Naive thymus-derived CD4-positive, alpha-beta T cell (primary cell): Measurements from ENCODE around the gene XPC. TPM values are rescaled to one million over a fixed set of nuclear protein-coding genes. Genes with fewer than 3 reads are reported as not detected.

Experiments used
- ATAC-seq: fragments of 150-1000 bp; cut with Tn5 transposase; 2 replicates; pipeline ENCODE4 v1.10.0; 2021; ENCODE audit warnings: mild to moderate bottlenecking, moderate library complexity
- CTCF ChIA-PET: fragments of 350-600 bp; sonication (Branson Sonifier 250); formaldehyde crosslinking; loops from one replicate; lab custom pipeline; 2021; ENCODE audit warnings: antibody characterized with exemption; lab: Charles Lee
- POLR2A ChIA-PET: fragments of 350-600 bp; sonication (Branson Sonifier 250); formaldehyde crosslinking; loops from one replicate; lab custom pipeline; 2021; ENCODE audit warnings: antibody characterized with exemption, inconsistent platforms; lab: Charles Lee
- DNase-seq, 9 donors: peaks; one replicate each; pipeline versions ENCODE4 v3.0.0 to v3.0.0-alpha.2; 2020 to 2022; ENCODE audit warnings: mixed read lengths in 1 of 9
- H3K27ac ChIP-seq: one replicate; pipeline ENCODE4 v1.7.0; 2013; ENCODE audit warnings: mild to moderate bottlenecking, low read depth, low read length, moderate library complexity
- H3K27me3 ChIP-seq, 2 donors: one replicate each; pipeline ENCODE4 v1.7.0; 2013; ENCODE audit warnings: low read length in 2 of 2, mild to moderate bottlenecking in 2 of 2, moderate library complexity in 2 of 2; ENCODE audit not compliant: control insufficient read depth in 2 of 2, insufficient read depth in 2 of 2
- H3K36me3 ChIP-seq, 3 experiments: 1 replicate in 2 of 3; 2 replicates in 1 of 3; pipeline ENCODE4 v1.7.0; 2013; ENCODE audit warnings: low read length in 3 of 3, mild to moderate bottlenecking in 3 of 3, moderate library complexity in 1 of 3; ENCODE audit not compliant: insufficient read depth in 3 of 3, control insufficient read depth in 2 of 3
- H3K4me1 ChIP-seq, 2 donors: one replicate each; pipeline ENCODE4 v1.7.0; 2013; ENCODE audit warnings: low read length in 2 of 2, mild to moderate bottlenecking in 2 of 2, moderate library complexity in 1 of 2; ENCODE audit not compliant: control insufficient read depth in 2 of 2, insufficient read depth in 2 of 2
- H3K4me3 ChIP-seq: 2 replicates; pipeline ENCODE4 v1.7.0; 2013; ENCODE audit warnings: mild to moderate bottlenecking, low read length
- H3K9me3 ChIP-seq, 3 experiments: 1 replicate in 2 of 3; 2 replicates in 1 of 3; pipeline ENCODE4 v1.7.0; 2013; ENCODE audit warnings: low read length in 3 of 3; ENCODE audit not compliant: control insufficient read depth in 2 of 3
- H3K27ac Mint-ChIP-seq, 9 donors: one replicate each; pipeline ENCODE4 v1.8.0; 2020 to 2022; ENCODE audit warnings: mixed read lengths in 9 of 9, mild to moderate bottlenecking in 8 of 9, moderate library complexity in 5 of 9, inconsistent platforms in 2 of 9
- H3K27me3 Mint-ChIP-seq, 5 donors: one replicate each; pipeline ENCODE4 v1.8.0; 2021 to 2022; ENCODE audit warnings: mixed read lengths in 5 of 5, mild to moderate bottlenecking in 1 of 5
- H3K36me3 Mint-ChIP-seq, 5 donors: one replicate each; pipeline ENCODE4 v1.8.0; 2020 to 2022; ENCODE audit warnings: mixed read lengths in 5 of 5, mild to moderate bottlenecking in 3 of 5, inconsistent platforms in 1 of 5
- H3K4me1 Mint-ChIP-seq, 7 donors: one replicate each; pipeline ENCODE4 v1.8.0; 2020 to 2022; ENCODE audit warnings: mixed read lengths in 7 of 7, mild to moderate bottlenecking in 3 of 7, inconsistent platforms in 1 of 7
- H3K4me3 Mint-ChIP-seq, 10 donors: one replicate each; pipeline ENCODE4 v1.8.0; 2020 to 2022; ENCODE audit warnings: mild to moderate bottlenecking in 10 of 10, mixed read lengths in 10 of 10, moderate library complexity in 6 of 10, inconsistent platforms in 2 of 10
- H3K9me3 Mint-ChIP-seq, 11 donors: one replicate each; pipeline ENCODE4 v1.8.0; 2020 to 2022; ENCODE audit warnings: mixed read lengths in 11 of 11, mild to moderate bottlenecking in 4 of 11, inconsistent platforms in 1 of 11, moderate library complexity in 1 of 11
- intact Hi-C, 2 donors: fragments of 100-400 bp; cut with micrococcal nuclease; formaldehyde crosslinking; loops; one replicate each; pipeline ENCODE4 v1.15.1; 2023
- polyA plus RNA-seq, 2 donors: library from polyadenylated mRNA; unstranded; fragments of 300-500 nt; fragmentation: Illumina TruSeq; gene quantifications; one replicate each; pipeline ENCODE4 v1.2.3, GENCODE V29; 2021
- total RNA-seq, 6 experiments: library from RNA in 5 of 6; stranded (reverse) in 5 of 6; gene quantifications; 1 replicate in 5 of 6; 2 replicates in 1 of 6; pipeline ENCODE4 v1.2.3 and lab custom pipeline; 2021 to 2026

Gene XPC
- total and polyA plus RNA-seq, 7 experiments from 2014 or later, result 50.0 to 94.8 (median 57.7) TPM

DNA sequence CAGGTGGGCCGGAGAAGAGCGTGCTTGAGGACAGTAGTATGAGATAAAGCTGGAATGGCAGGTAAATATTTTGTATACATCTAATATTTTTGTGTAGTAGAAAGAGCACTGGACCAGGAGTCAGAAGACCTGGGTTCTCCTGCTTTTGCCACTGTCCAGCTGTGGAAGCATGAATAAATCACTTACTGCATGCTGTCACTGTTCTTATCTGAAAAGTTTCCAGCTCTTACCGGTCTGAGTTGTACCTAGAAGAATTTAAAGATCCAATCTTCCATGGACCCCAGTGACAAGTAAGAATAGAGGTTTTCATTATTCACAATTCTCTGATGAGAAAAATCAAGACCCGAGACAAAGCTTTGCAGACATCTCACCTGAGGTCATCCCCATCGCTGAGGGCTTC, 5.9 kb downstream of the XPC start:
- H3K4me3 Mint-ChIP-seq, result peak overlapping the region in 2 of 10 donors; percentile 12 to 60
- H3K4me1 ChIP-seq, result peaks cover 35 to 50% of the 10 kb centered on the region in 2 donors
- H3K36me3 Mint-ChIP-seq, result peaks cover 32 to 57% (median 45%) of the 10 kb centered on the region in 5 donors
- ATAC-seq (no peak), DNase-seq (no peak)
- H3K36me3 ChIP-seq, result peaks cover 35 to 56% (median 45%) of the 10 kb centered on the region in 3 experiments
- no peaks in the 10 kb centered on the region for H3K9me3 ChIP-seq
- peak overlapping the region in 1 of 9 donors; percentile 73 for H3K27ac Mint-ChIP-seq
- H3K4me1 Mint-ChIP-seq, result peaks cover 41 to 81% (median 76%) of the 10 kb centered on the region in 7 donors
- H3K27me3 ChIP-seq, result no peaks in the 10 kb centered on the region
- no peaks in the 10 kb centered on the region for H3K27me3 Mint-ChIP-seq
- peaks cover 0 to 3% (median 0%) of the 10 kb centered on the region in 11 donors for H3K9me3 Mint-ChIP-seq
- ChIA-PET CTCF (no interaction called here), POLR2A (interaction anchor here (0.7 to 1.6 kb wide), 3 partner anchors 15 to 26 kb away, joined by 3 to 4 read pairs (median 3); no protein-coding TSS in a partner anchor)
- no peak overlapping the region for H3K27ac ChIP-seq
- H3K4me3 ChIP-seq, result no peak overlapping the region
- intact Hi-C loops, result no loop called here

DNA sequence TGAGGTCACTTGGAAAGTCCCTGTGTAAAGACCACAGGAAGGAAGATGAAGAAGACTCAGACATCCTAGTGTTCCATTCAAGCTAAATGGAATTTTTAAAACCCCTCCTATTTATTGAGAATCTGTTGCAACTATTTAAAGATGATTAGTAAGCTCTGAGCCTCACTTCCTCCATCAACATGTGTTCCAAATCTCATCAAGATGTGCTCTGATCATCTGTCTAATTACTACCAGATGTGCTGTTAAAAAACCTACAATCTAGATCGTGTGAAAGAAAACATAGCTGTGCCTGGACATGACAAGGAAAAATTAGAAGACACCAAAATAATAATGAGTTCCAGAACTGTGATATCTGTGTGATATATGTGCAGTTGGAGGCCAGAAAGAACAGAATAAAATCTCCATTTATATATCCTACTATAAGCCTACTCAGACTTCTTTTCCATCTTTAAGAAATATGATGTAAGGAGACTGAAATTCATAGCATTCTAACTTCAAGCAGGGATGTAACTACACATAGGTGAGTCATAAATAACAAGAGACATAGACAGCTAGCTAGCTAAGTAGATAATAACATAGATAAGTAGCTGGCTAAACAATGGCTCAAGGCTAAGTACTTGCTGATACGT, 7.8 kb downstream of the XPC start:
- no peaks in the 10 kb centered on the region for H3K9me3 ChIP-seq
- ChIA-PET POLR2A (interaction anchor here (1.1 to 1.6 kb wide), 3 partner anchors 8 to 28 kb away, joined by 3 to 6 read pairs (median 5); partner anchors contain the start of genes LSM3 and XPC), CTCF (no interaction called here)
- peak overlapping the region in 1 of 9 donors; percentile 35 for H3K27ac Mint-ChIP-seq
- H3K27ac ChIP-seq, result no peak overlapping the region
- peaks cover 47 to 75% (median 62%) of the 10 kb centered on the region in 5 donors for H3K36me3 Mint-ChIP-seq
- peaks cover 21 to 32% of the 10 kb centered on the region in 2 donors for H3K4me1 ChIP-seq
- ATAC-seq, result no peak
- H3K36me3 ChIP-seq, result peaks cover 44 to 74% (median 60%) of the 10 kb centered on the region in 3 experiments
- no peaks in the 10 kb centered on the region for H3K27me3 Mint-ChIP-seq
- H3K27me3 ChIP-seq, result no peaks in the 10 kb centered on the region
- peaks cover 34 to 75% (median 66%) of the 10 kb centered on the region in 7 donors for H3K4me1 Mint-ChIP-seq
- no peak for DNase-seq
- intact Hi-C loops, result no loop called here
- no peak overlapping the region for H3K4me3 ChIP-seq
- no peaks in the 10 kb centered on the region for H3K9me3 Mint-ChIP-seq
- H3K4me3 Mint-ChIP-seq, result peak overlapping the region in 1 of 10 donors; percentile 18

DNA sequence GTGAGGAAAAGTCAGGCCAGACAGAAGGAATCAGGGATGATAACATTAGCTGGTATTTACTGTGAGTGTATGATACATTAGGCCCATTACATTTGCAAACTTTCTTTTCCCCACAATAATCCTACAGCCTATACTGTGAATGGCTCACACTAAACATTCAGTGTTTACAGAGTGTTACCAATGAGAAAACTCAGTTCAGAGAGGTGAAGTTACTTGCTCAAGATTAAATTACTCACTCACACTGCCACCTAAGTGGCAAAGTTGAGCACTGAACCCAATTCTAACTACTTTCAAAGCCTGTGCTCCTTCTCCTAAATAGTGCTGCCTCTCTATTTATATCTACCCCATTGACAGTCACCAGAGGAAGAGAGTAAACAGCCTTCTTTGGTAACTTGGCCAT, 8.5 kb downstream of the XPC start:
- Histone ChIP-seq H3K27ac (no peak overlapping the region), H3K4me3 (no peak overlapping the region), H3K27me3 (no peaks in the 10 kb centered on the region), H3K9me3 (no peaks in the 10 kb centered on the region), H3K36me3 (peaks cover 44 to 82% (median 66%) of the 10 kb centered on the region in 3 experiments), H3K4me1 (peaks cover 14 to 24% of the 10 kb centered on the region in 2 donors)
- intact Hi-C loops, result no loop called here
- ChIA-PET CTCF (no interaction called here), POLR2A (interaction anchor here (1.5 kb wide), 1 partner anchor 9 kb away, joined by 5 read pairs; the partner anchor contains the start of genes LSM3 and XPC)
- peaks cover 47 to 83% (median 70%) of the 10 kb centered on the region in 5 donors for H3K36me3 Mint-ChIP-seq
- no peak overlapping the region for H3K27ac Mint-ChIP-seq
- DNase-seq, result no peak
- no peak for ATAC-seq
- H3K27me3 Mint-ChIP-seq, result no peaks in the 10 kb centered on the region
- no peaks in the 10 kb centered on the region for H3K9me3 Mint-ChIP-seq
- no peak overlapping the region for H3K4me3 Mint-ChIP-seq
- peaks cover 26 to 67% (median 58%) of the 10 kb centered on the region in 7 donors for H3K4me1 Mint-ChIP-seq

DNA sequence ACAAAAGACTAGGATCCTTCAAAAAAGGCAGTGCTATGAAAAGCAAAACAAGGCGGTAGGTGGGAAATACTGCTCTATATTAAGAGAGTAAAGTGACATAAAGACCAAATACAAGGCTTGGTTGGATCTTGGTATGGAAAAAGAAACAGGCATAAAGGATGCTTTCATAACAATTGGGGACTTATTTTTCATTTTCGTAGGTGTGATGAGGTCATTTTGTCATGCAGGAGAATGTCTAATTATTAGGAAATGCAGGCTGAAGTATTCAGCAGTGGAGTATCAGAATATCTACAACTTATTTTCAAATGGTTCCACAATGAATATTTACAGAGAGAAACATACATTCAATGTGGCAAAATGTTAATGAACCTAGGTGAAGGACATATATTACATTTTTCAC, 9.0 kb downstream of the XPC start:
- peaks cover 24 to 63% (median 53%) of the 10 kb centered on the region in 7 donors for H3K4me1 Mint-ChIP-seq

DNA sequence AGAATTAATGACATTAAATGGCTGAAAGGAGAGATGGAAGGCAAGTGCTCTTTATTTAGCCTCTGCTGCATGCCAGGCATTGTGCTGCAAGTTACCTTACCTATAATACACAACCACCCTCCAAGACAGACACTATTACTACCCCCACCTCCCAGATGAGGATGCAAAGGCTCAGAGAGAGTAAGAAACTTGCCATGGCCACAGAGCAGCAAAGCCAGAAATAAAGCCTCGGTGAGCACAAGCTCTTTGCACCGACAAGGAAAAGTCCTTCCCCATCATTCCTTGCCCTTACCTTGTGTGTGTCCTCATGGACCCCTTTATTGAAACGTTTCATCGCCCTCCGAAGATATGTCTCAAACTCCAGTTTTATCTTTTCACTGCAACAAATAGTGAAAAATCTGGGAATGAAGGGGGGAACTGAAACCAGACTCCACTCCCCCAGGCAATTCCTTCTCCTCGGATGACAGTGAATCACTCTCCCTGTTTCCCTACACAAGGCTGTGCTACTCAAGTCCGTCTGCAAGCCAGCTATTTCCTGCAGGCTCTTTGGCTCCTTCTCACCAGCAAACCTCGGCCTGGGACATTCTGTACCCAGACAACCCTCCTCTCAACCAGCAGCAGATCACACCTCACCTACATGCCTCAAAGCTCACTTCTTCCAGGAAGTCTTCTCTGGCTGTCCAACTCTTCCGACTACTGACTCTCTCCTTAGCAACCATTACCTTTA, 11.4 kb downstream of the XPC start:
- peaks cover 51 to 99% (median 85%) of the 10 kb centered on the region in 5 donors for H3K36me3 Mint-ChIP-seq
- CTCF ChIA-PET, result interaction anchor here (1.0 kb wide), 1 partner anchor 22 kb away, joined by 4 read pairs; no protein-coding TSS in a partner anchor

More for the DNA sequence above, 9.0 kb downstream of the XPC start:
- no peaks in the 10 kb centered on the region for H3K9me3 Mint-ChIP-seq
- no peak overlapping the region for H3K27ac Mint-ChIP-seq
- Histone ChIP-seq H3K9me3 (no peaks in the 10 kb centered on the region), H3K36me3 (peaks cover 46 to 86% (median 66%) of the 10 kb centered on the region in 3 experiments), H3K4me3 (no peak overlapping the region), H3K4me1 (peaks cover 10 to 19% of the 10 kb centered on the region in 2 donors), H3K27ac (no peak overlapping the region), H3K27me3 (no peaks in the 10 kb centered on the region)
- ATAC-seq (no peak), DNase-seq (no peak)
- peak overlapping the region in 1 of 10 donors; percentile 24 for H3K4me3 Mint-ChIP-seq
- H3K36me3 Mint-ChIP-seq, result peaks cover 47 to 87% (median 74%) of the 10 kb centered on the region in 5 donors
- intact Hi-C loops, result no loop called here
- ChIA-PET CTCF (no interaction called here), POLR2A (interaction anchor here (1.5 to 3.3 kb wide), 2 partner anchors 9 kb away, joined by 5 to 12 read pairs; partner anchors contain the start of genes LSM3 and XPC)
- H3K27me3 Mint-ChIP-seq, result no peaks in the 10 kb centered on the region

DNA sequence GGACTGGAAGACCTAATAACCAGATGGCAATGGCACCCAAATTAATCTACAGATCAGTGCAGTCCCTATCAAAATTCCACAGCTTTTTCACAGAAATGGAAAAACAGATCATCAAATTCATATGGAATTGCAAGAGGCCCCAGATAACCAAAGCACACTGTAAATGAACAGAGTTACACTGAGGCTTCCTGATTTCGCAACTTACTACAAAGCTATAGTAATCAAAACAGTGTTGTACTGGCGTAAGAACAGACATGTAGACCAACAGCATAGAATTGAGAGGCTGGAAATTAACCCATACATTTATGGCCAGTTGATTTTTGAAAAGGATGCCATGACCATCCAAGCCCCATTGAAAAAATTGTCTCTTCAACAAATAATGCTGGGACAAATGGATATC, 16.2 kb downstream of the XPC start:
- Histone ChIP-seq H3K27me3 (no peaks in the 10 kb centered on the region), H3K36me3 (peaks cover 63 to 99% (median 65%) of the 10 kb centered on the region in 3 experiments), H3K4me1 (no peaks in the 10 kb centered on the region), H3K4me3 (no peak overlapping the region), H3K27ac (no peak overlapping the region), H3K9me3 (peaks cover 0 to 13% (median 0%) of the 10 kb centered on the region in 3 experiments)
- H3K27ac Mint-ChIP-seq, result no peak overlapping the region
- intact Hi-C loops, result no loop called here
- ChIA-PET CTCF (interaction anchor here (0.9 kb wide), 1 partner anchor 9 kb away, joined by 3 read pairs; no protein-coding TSS in a partner anchor), POLR2A (interaction anchor here (0.6 to 1.0 kb wide), 3 partner anchors 19 to 507 kb away, joined by 3 to 4 read pairs (median 3); no protein-coding TSS in a partner anchor)
- peaks cover 3 to 28% (median 8%) of the 10 kb centered on the region in 7 donors for H3K4me1 Mint-ChIP-seq
- H3K4me3 Mint-ChIP-seq, result no peak overlapping the region
- H3K27me3 Mint-ChIP-seq, result no peaks in the 10 kb centered on the region
- no peak for DNase-seq
- peaks cover 52 to 97% (median 85%) of the 10 kb centered on the region in 5 donors for H3K36me3 Mint-ChIP-seq
- no peak for ATAC-seq
- H3K9me3 Mint-ChIP-seq, result peaks cover 0 to 20% (median 12%) of the 10 kb centered on the region in 11 donors

More for the DNA sequence above, 11.4 kb downstream of the XPC start:
- Histone ChIP-seq H3K36me3 (peaks cover 61 to 100% (median 72%) of the 10 kb centered on the region in 3 experiments), H3K4me3 (no peak overlapping the region), H3K27ac (no peak overlapping the region), H3K4me1 (peaks cover 0 to 1% of the 10 kb centered on the region in 2 donors), H3K27me3 (no peaks in the 10 kb centered on the region), H3K9me3 (peaks cover 0 to 5% (median 0%) of the 10 kb centered on the region in 3 experiments)
- Mint-ChIP-seq H3K9me3 (peaks cover 0 to 7% (median 4%) of the 10 kb centered on the region in 11 donors), H3K4me1 (peaks cover 16 to 52% (median 33%) of the 10 kb centered on the region in 7 donors), H3K4me3 (no peak overlapping the region), H3K27ac (peak overlapping the region in 1 of 9 donors; percentile 49), H3K27me3 (no peaks in the 10 kb centered on the region)
- POLR2A ChIA-PET, result interaction anchor here (0.9 to 3.3 kb wide), 5 partner anchors 9 to 21 kb away, joined by 3 to 12 read pairs (median 3); partner anchors contain the start of genes LSM3 and XPC
- DNase-seq, result no peak
- intact Hi-C loops, result no loop called here
- no peak for ATAC-seq
